Measurements from ENCODE around the gene BMERB1.
"Not testable (repeated sequence)": the region's sequence is repeated elsewhere in the genome, so short reads cannot be mapped to it uniquely, and the experiment has no call there.

BMERB1 gene

GRCh38 chr16:15426796-15427195 lies 7.6 kb upstream of the BMERB1 start:
- no peak for DNase-seq

DNA sequence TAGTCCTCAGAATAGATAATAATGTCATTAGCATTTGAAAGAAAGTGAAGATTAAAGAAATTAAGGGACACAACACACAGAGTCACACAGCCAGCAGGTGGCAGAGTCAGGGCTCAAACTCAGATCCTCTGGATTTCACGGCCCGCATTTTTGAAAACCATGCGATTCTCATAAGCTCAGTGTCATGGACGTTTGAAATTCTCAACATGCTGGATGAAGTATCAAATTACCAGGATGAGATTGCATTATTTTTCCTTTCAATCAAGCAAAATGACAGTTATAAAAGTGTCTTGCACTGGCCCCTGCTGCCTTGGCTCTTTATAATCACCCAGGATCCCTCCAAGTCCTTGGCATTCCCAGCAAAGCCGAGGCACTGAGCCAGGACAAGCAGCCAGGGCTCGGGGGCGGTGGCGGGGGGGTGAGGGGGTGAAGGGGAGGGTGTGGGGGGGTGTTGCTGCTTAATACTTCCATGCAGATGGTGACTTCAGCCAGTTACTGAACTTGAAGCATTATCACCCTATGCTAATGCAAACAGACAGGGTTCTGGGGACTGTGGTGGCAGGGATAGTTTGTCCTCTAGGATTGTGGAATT lies 6.6 kb upstream of the BMERB1 start:
- DNase-seq: peak; percentile 27

DNA sequence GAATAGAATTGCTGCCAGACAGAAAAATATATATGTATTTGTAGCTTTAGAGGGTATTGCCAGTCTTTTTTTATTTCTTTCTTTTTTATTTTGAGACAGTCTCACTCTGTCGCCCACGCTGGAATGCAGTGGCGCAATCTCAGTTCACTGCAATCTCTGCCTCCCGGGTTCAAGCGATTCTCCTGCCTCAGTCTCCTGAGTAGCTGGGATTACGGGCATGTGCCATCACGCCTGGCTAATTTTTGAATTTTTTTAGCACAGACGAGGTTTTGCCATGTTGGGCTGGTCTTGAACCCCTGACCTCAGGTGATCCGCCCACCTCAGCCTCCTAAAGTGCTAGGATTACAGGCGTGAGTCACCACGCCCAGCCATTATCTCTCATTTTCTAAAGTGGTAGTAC lies 3.5 kb upstream of the BMERB1 start:
- not testable (repeated sequence) for DNase-seq

- no peak for DNase-seq
Measured at GRCh38 chr16:15434079-15434424, 336 bp upstream of the BMERB1 start.

GRCh38 chr16:15435216-15435864 lies 952 bp downstream of the BMERB1 start:
- no peak for DNase-seq

DNA sequence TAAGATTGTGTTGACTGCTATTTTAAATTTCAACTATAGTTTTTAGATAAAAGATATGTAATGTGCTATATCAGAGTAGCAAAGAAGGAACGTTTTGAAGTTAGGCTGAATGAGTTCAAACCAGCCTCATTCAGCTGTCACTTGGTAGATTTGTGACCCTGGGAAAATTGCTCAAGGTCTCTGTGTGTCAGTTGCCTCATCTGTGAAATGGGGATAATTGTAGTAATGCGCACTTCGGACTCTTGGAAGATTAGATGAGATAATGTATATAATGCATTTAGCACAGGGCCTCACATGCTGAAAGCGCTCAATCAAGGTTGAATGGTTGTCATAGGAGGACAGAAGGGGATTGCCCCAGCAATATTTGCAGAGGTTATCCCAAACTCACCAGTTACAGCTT lies 4.7 kb downstream of the BMERB1 start:
- DNase-seq: no peak

GRCh38 chr16:15439521-15439920 lies 5.1 kb downstream of the BMERB1 start:
- no peak for DNase-seq

DNA sequence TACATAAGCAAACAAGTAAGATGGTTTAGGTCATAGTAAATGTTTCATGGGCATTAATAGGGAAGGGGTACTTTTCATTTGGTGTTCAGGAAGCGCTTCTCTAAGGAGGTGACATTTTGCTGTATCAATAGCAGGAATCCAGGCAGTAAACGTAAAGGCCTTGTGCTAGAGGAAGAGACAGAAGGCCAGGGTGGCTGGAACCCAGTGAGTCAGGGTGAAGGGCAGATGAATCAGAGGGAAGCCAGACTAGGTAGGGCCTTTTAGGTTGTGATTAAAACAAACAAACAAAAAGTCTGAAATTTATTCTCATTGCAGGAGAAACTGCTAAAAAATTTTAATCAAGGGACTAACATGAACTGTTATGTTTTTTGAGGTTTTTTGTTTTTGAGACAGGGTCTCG lies 6.5 kb downstream of the BMERB1 start:
- no peak for DNase-seq

GRCh38 chr16:15442140-15442539 lies 7.8 kb downstream of the BMERB1 start:
- not testable (repeated sequence) for DNase-seq

DNA sequence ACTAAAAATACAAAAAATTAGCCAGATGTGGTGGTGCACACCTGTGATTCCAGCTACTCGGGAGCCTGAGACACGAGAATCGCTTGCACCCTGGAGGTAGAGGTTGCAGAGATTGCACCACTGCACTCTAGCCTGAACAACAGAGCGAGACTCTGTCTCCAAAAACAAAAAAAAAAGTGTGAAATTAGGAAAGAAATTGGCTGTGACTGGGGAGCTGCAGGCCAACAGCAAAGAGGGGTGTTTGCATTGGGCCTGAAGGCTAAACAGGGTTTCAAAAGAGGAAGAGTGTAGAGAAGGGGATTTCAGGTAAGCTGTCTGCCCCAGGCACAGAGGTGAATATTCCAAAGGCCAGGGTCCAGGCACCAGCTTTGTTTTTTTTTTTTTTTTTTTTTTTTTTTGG lies 9.4 kb downstream of the BMERB1 start:
- DNase-seq: no peak

DNA sequence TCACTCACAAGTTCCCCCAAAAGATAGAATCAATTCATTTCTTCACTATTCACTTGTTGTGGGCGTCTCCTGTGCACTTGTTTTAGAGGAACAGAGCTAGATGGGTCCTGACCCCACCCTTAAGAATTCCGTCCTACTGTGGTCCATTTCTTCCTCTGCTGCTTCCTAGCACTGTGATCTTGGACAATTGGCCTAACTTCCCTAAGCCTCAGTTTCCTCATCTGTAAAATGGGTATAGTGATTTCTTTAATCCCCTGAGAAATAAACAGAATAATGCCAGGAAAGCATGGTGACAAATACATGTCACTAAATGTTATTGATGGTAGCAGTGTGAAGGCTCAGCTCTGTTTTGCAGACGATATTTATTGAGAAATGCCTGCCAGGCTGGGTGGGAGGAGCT lies 9.9 kb downstream of the BMERB1 start:
- no peak for DNase-seq

DNA sequence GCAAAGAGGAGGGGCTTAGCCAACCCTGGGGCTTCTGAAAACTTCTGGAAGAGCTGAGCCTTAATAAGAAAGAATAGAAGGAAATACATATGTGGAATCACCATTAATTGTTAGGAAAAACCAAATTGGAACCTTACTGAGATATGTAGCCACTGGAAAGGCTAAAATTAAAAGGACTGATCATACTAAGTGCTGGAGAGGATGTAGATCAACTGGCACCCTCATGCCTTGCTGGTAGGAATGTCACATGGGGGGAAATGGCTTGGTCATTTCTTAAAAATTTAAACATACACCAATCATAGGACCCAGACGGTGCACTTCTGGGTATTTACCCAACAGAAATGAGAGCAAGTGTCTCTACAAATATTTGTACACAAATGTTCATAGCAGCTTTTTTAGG lies 11.1 kb downstream of the BMERB1 start:
- no peak for DNase-seq

- DNase-seq: no peak
Measured at GRCh38 chr16:15446901-15447300, 12.5 kb downstream of the BMERB1 start.

GRCh38 chr16:15450624-15451023 lies 16.2 kb downstream of the BMERB1 start:
- DNase-seq: no peak

- no peak for DNase-seq
Measured at GRCh38 chr16:15451098-15451731, 16.8 kb downstream of the BMERB1 start.

- no peak for DNase-seq
Measured at GRCh38 chr16:15452246-15452855, 18.0 kb downstream of the BMERB1 start.

DNA sequence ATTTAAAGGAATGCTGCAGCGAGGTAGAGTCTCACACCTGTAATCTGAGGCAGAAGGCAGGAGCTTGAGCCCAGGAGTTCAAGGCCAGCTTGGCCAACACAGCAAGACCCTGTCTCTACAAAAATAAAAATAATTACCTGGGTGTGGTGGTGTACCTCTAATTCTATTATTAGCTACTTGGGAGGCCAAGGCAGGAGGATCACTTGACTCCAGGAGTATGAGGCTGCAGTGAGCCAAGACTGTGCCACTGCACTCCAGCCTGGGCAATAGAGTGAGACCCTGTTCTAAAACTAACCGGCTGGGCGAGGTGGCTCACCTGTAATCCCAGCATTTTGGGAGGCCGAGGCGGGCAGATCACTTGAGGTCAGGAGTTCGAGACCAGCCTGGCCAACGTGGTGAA lies 18.9 kb downstream of the BMERB1 start:
- not testable (repeated sequence) for DNase-seq

GRCh38 chr16:15454933-15455332 lies 20.5 kb downstream of the BMERB1 start:
- DNase-seq: not testable (repeated sequence)

DNA sequence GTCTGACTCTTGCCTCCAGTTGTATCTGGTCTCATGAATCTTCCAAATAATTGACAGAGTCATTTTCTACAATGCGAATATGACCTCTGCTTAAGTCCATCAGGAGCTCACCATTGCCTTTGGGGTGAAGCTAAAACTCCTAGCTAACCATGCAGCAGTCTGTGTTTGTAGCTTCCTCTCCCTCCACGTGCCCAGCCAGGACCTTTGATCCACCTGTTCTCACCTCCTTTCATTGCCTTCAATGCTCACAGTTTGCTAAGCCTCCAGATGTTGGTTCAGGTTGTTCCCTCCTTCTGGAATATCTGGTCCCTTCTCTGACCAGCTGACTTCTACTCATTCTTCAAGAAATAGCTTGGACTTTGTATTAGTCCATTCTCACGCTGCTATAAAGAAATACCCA lies 23.0 kb downstream of the BMERB1 start:
- no peak for DNase-seq

DNA sequence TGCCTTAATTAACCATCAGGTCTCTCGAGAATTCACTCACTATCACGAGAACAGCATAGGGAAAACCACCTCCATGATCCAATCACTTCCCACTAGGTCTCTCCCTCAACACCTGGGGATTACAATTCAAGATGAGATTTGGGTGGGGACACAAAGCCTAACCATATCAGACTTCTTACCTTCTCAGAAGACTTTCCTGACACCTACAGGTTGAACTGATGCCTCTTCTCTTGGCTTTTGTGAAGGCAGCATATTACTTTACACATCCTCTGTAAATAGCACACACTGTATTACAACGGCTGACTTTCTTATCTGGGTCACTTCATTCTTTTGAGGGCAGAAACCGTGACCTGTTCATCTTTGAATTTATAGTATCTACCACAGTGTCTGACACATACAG lies 23.6 kb downstream of the BMERB1 start:
- DNase-seq: no peak

GRCh38 chr16:15459791-15460190 lies 25.4 kb downstream of the BMERB1 start:
- no peak for DNase-seq

- DNase-seq: no peak
Measured at GRCh38 chr16:15460601-15461000, 26.2 kb downstream of the BMERB1 start.

GRCh38 chr16:15461376-15461775 lies 27.0 kb downstream of the BMERB1 start:
- no peak for DNase-seq

Data from CD4-positive, alpha-beta T cell treated with Interferon gamma for 1 hour (primary cell).